Vagina (tissue), 2 donors: ENCODE data around the gene DBI.

ENCODE experiments used
- POLR2AphosphoS5 ChIP-seq, 2 donors: sonication (generic); formaldehyde crosslinking; IDR thresholded peaks; one replicate each; pipeline ENCODE4 v1.9.0; 2017; ENCODE audit warnings: antibody characterized with exemption in 2 of 2, mild to moderate bottlenecking in 2 of 2, low read depth in 1 of 2; ENCODE audit not compliant: insufficient read depth in 1 of 2
- TF ChIP-seq, protein P1 (sequence below), 3 experiments: fragments of 450-650 bp in 2 of 3; fragments of 200-600 bp in 1 of 3; sonication (generic) in 1 of 3; IDR thresholded peaks; one replicate each; pipeline ENCODE4 v1.5.1; 2017 to 2019; ENCODE audit warnings: antibody characterized with exemption in 3 of 3, mild to moderate bottlenecking in 2 of 3, moderate library complexity in 2 of 3

DNA sequence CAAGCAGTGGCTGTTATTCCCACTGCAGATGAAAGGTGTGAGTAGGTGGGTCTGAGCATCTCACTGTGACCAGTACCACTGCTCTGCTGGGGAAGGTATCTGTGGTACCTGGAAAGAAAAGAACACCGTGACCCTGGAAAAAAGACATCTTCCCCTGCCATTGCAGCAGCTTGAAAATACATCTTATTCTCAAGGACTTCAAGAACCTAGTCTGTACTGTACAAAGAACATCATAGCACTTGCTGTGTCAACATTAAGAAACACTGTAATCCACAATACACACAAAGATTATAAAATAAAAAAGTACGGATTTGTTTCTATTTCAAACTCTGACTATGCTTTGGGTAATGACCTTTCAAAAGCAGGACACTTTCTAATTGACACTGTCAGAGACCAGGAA is 29.0 kb upstream of the DBI start:
- TF ChIP-seq, protein P1, sequence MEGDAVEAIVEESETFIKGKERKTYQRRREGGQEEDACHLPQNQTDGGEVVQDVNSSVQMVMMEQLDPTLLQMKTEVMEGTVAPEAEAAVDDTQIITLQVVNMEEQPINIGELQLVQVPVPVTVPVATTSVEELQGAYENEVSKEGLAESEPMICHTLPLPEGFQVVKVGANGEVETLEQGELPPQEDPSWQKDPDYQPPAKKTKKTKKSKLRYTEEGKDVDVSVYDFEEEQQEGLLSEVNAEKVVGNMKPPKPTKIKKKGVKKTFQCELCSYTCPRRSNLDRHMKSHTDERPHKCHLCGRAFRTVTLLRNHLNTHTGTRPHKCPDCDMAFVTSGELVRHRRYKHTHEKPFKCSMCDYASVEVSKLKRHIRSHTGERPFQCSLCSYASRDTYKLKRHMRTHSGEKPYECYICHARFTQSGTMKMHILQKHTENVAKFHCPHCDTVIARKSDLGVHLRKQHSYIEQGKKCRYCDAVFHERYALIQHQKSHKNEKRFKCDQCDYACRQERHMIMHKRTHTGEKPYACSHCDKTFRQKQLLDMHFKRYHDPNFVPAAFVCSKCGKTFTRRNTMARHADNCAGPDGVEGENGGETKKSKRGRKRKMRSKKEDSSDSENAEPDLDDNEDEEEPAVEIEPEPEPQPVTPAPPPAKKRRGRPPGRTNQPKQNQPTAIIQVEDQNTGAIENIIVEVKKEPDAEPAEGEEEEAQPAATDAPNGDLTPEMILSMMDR (IDR thresholded peaks at IDR 0.05) = no peak
- TF ChIP-seq POLR2AphosphoS5 (IDR thresholded peaks at IDR 0.05; ENCODE audit: insufficient read depth in 1 of 2, low read depth in 1 of 2) = no peak
